Measurements from ENCODE around the gene CLIP1. TPM values are rescaled to one million over a fixed set of nuclear protein-coding genes. Genes with fewer than 3 reads are reported as not detected.

The CLIP1 gene
- total and polyA plus RNA-seq, 2 of the 13 experiments (the other 11 are each of a cell fraction or from before 2014, with no cell fraction given): 28.9 to 43.7 TPM

GRCh38 chr12:122225683-122226365, 196.6 kb downstream of the CLIP1 start, which contains the start of gene DIABLO (continued):
- TF ChIP-seq TFDP1 (CRISPR knock-in tag; IDR thresholded peaks at IDR 0.05; ENCODE audit: borderline replicate concordance) (peak; percentile 75; the same call in 1 of the 2 replicates), ZBTB25 (CRISPR knock-in tag; IDR thresholded peaks at IDR 0.05) (peak; percentile 80), TFAP4 (IDR thresholded peaks at IDR 0.05; ENCODE audit: borderline replicate concordance, low read depth) (peak; percentile 69), IKZF5 (CRISPR knock-in tag; IDR thresholded peaks at IDR 0.05) (peak; percentile 72; the same call in 1 of the 2 replicates), ZNF597 (CRISPR knock-in tag; IDR thresholded peaks at IDR 0.05) (no peak), GATAD1 (CRISPR knock-in tag; IDR thresholded peaks at IDR 0.05) (peak; percentile 99), SCMH1 (CRISPR knock-in tag; IDR thresholded peaks at IDR 0.05; ENCODE audit: borderline replicate concordance) (no peak), ZNF562 (CRISPR knock-in tag; IDR thresholded peaks at IDR 0.05; ENCODE audit: borderline replicate concordance) (no peak), ZBTB7B (CRISPR knock-in tag; IDR thresholded peaks at IDR 0.05) (0 out of 2 replicates have a peak, but pooled peaks have one; percentile 36), FOSL2 (CRISPR knock-in tag; IDR thresholded peaks at IDR 0.05) (peak; percentile 58), FOXO4 (CRISPR knock-in tag; conservative IDR thresholded peaks at IDR 0.05) (no peak), KAT8 (CRISPR knock-in tag; IDR thresholded peaks at IDR 0.05) (peak; percentile 96), HNF1B (CRISPR knock-in tag; IDR thresholded peaks at IDR 0.05) (peak; percentile 79), IKZF1 (IDR thresholded peaks at IDR 0.05) (no peak), BATF2 (CRISPR knock-in tag; IDR thresholded peaks at IDR 0.05) (peak; percentile 31; the same call in 1 of the 2 replicates), ZNF598 (CRISPR knock-in tag; IDR thresholded peaks at IDR 0.05; ENCODE audit: borderline replicate concordance) (no peak), YY1 (IDR thresholded peaks at IDR 0.05; ENCODE audit: insufficient read depth, insufficient replicate concordance, low read depth, low read length) (peak; percentile 98), RXRB (CRISPR knock-in tag; IDR thresholded peaks at IDR 0.05; ENCODE audit: borderline replicate concordance) (peak; percentile 77; the same call in 1 of the 2 replicates), ZNF333 (CRISPR knock-in tag; IDR thresholded peaks at IDR 0.05; ENCODE audit: borderline replicate concordance) (peak; percentile 62; the same call in 1 of the 2 replicates), POLR2A (IDR thresholded peaks at IDR 0.05; ENCODE audit: insufficient read depth in 1 of 2, low read depth in 2 of 2, low read length in 2 of 2) (peak; percentile 91 to 97)
